Activated CD4-positive, alpha-beta T cell treated with anti-CD3 and anti-CD28 coated beads for 48 hours (primary cell): ENCODE data around the gene CLK3.
A peak's percentile ranks its signal among the peaks of the same experiment; 100 is the strongest.

Experiments used
- DNase-seq: peaks from one replicate; pipeline ENCODE4 v3.0.0-alpha.2; 2020

Gene CLK3

DNA sequence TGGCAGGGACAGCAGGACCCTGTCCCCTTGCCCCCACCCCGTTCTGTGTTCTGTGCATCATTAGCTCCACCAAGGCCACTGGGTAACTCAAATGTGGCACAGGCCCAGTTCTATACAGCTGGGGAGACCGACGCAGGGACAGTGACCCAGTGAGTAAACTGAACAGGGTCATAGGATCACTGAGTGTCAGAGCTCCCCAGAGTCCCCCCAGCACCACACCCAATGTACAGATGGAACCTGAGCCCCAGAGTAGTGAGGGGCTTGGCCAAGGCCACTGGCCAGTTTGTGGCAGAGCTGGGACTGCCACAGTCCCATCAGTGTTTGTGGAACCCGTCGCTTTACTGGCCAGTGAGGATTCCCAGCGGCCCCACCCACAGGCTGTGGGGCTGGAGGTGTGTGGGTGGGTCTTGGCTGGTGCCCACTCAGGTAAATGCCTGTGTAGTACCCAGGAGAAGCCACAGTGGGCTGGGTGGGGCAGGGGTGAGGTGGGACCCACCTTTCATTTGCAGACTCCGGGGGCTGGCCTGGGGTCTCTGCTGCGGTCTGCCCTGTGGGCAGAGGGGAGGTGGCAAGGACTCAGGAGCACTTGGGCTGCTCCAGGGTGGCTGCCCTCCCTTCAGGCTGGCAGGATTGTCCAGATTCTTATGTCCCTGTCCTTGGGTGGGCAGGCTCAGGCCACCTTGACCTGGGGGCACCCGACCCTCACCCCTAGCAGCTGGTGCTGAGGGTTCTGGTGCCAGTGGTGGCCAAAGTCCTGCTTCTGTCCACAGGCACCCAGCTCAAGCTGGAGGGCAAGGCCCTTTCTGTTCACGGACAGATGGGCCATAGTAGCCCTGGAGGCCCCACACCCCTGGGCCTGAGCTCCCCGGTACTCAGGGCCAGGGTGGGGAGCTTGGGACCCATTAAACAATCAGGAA, 11.6 kb upstream of the CLK3 start:
- no peak for DNase-seq

DNA sequence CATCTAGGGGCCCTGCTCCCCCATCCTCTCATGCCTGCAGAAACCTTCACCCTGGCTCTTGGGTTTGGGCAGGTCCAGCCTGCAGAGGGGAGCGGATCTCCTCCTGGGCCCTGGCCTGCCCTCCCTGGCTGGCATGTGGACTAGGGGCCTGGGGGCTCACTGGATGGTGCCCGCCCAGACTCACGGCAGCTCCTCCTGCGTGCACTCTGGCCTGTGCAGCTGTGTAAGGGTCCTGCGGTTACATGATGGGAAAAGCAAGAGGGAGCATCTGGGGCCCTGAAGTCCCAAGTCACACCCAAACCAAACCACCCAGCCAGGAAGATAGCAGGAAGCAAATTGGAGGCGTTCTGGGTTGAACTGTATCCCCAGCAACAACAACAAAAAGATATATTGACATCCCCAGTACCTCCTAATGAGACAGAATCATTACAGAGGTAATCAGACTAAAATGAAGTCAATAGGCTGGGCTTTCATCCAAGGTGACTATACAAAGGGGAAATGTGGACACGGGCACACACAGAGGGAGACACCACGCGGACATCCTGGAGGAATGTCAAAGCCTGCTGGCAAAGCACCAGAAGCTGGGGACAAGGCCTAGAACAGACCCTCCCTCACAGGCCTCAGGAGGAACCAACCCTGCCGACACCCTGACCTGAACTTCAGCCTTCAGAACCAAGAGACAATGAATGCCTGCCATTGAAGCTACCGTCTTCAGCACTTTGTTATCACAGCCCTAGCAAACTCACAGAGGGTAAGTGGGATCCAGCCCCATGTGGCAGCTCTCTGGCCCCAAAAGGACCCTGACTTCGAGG, 10.4 kb upstream of the CLK3 start:
- DNase-seq = no peak

DNA sequence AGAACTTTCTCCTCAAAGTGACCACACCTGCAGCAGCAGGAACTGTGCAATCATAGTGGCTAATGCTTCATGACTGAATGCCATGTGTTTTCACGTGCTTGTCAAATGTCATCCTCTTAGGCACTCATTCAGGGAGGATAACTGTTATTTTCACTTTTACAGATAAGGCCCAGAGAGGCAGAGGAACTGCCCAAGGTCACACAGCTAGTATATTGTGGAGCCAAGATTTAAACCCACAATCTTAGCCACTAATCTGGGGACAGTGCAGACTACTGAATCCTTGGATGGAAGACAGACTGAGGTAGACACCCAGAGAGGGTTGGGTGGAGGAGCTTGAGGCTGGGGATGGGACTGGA, 9.9 kb upstream of the CLK3 start:
- no peak for DNase-seq

DNA sequence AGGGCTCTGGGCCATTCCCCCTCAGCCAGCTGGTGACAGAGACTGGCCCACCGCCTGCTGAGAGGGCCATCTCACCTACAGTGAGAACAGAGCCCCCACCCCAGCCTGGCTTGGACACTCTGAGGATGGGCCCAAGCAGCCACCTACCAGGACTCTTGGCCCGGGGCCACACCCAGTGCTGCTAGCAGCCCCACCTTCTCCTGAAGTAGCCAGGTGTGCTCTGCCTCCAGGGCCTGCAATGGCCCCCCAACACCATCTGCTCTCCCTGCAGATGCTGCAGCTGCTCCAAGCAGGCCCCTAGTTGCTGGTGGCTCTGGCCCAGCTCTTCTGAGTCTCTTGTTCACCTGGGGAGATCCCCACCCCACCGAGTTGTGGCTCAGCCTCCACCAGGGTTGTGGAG, 6.8 kb upstream of the CLK3 start:
- no peak for DNase-seq

- no peak for DNase-seq
These were observed 5.7 kb upstream of the CLK3 start for GRCh38 chr15:74609938-74610301.

DNA sequence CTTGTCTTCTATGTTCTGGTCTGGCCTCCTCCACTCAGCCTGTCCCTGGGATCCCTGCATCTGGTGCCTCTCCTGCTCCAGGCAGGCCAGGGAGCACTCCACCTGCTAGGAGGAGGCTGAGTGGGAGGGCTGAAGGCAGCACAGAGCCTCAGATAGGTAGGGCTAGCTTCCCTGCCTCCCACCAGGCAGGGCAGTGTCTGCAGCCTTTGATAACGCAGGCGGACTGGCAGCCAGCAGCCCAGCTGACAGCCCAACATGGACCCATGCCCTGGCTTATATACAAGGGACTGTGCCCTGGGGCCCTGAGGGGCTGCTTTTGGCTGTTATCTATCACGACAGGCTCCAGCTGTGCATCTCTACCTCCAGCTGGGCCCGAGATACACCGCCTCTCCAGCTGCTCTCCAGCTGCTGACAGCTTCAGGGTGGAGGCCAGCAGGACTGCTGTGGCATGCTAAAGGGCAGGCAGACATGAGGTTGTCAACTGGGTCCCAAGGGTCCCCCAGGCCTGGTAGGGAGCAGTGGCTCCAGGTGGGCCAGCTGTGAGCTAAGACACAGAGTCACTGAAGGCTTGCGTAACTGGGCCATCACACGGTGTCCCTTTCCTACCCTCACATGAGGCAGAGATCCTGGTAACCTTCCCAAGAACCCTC, 5.2 kb upstream of the CLK3 start:
- DNase-seq = no peak

DNA sequence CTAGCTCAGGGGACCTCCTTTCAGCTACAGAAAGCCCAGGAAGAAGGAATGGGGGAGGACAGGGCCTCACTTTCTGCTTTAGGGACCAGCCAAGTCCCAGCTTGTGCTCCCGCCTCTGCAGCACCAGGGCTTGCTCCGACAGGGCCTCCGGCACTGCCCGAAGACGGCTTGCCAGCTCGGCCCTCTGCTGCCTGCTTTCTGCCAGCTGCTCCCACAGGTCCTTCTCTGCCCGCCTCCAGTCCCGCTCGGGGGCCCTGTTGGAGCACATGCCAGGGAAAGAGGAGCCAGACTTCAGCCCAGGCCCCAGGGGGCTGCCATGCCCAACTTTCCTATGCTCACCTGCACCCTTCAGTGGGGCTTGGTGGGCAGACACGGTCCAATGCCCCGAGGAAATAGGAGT, 4.3 kb upstream of the CLK3 start:
- DNase-seq = no peak

DNA sequence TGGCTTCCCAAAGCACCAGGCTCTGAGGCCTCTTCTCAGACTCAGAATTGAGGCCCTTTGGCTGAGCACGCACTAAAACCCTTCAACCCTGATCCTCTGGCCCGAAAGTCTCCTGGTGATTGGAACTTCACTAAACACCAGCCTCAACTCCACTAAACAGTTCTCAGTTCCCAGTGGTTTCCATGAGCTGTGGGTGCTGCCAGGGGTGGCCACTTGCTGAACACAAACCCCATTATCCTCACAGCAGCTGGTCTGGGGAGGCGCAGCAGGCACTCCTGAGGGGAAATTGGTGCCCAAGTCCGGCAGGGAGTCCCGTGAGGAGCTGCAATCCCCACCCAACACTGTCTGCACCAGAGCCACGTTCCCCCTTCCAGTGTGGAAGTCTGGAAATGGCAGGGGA, 3.8 kb upstream of the CLK3 start:
- DNase-seq = no peak

- no peak for DNase-seq
These were observed 3.0 kb upstream of the CLK3 start for GRCh38 chr15:74612677-74613076.

GRCh38 chr15:74613089-74613952, 2.3 kb upstream of the CLK3 start:
- no peak for DNase-seq

DNA sequence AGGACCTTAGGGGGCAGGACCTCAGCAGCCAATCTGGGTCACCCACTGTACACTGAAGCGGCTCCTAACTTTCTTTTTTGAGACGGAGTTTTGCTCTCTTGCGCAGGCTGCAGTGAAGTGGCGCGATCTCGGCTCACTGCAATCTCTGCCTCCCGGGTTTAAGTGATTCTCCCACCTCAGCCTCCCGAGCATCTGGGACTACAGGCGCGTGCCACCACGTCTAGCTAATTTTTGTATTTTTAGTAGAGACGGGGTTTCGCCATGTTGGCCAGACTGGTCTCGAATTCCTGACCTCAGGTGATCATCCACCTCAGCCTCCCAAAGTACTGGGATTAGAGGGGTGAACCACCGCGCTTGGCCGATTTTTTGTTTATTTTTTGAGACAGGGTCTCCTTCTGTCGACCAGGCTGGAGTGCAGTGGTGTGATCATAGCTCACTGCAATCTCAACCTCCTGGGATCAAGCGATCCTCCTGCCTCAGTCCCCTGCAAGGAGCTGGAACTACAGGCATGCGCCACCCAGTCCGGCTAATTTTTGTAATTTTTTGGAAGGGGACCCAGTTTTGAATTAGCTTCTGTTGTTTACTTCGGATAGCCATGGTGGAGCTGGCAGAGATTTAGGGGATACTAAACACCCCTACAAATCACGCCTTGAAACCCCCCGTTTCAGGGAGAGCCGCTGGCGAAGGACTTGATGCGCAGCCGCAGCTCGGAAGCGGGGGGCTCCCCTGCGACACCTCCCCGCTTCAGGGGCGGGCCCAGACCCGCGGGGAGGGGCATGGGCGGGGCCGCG, 1.5 kb upstream of the CLK3 start:
- DNase-seq = no peak

- DNase-seq = peak; percentile 85
These were observed 710 bp upstream of the CLK3 start for GRCh38 chr15:74614744-74615507.

DNA sequence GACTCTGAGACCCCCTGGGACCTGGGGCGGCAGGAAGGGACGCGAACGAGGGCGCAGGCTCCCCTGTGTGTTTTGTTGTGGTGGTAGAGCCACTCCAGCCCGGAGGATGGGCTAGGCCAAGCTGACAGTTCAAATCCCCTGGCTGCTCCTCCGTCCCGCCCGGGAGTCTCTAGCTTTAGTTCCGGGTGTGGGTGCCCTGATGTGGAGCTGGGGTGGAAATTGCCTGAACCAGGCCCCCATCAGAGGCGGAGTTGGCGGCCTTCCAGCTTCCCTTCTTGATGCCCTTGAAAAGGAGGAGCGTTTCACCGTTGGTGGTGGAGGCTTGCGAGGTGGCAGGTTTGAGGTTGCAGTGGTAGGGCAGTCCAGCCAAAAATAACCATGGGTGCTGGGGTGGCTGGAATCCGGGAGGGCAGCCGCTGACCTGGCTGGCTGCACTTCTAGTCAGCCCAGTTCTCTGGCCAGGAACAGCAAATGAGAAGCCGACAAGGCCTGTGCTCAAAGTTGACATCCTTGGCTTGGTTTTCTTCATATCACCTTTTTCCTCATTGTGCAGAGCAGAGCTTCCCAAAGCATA, 817 bp downstream of the CLK3 start:
- DNase-seq = peak; percentile 78

- no peak for DNase-seq
These were observed 1.4 kb downstream of the CLK3 start for GRCh38 chr15:74616996-74617395.

- DNase-seq = no peak
These were observed 3.4 kb downstream of the CLK3 start for GRCh38 chr15:74618841-74619596.

GRCh38 chr15:74619916-74620635, 4.4 kb downstream of the CLK3 start:
- no peak for DNase-seq

- DNase-seq = peak; percentile 86
These were observed 5.3 kb downstream of the CLK3 start for GRCh38 chr15:74620636-74621545.

DNA sequence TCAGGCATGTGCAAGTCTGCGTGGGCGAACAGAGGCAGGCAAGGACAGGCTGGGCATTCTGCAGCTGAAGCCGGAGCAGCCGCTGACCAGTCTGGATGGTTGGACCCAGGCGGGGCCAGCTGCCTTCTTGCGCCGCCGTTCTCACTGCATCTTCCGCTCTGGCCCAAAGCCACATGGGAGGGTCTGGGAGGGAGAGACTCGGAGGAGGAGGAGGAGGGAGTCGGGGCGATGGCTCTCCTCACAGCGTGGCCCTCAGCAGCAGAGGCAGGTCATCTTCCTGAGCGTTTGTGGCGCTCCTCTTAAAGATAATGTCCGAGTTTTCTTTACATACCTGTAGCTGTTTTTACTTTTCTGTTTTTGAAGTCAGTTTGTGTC, 5.9 kb downstream of the CLK3 start:
- DNase-seq = no peak
